Fibroblast of lung (primary cell): ENCODE results near the gene PCBP3. TPM values are rescaled to one million over a fixed set of nuclear protein-coding genes. Genes with fewer than 3 reads are reported as not detected.

Experiments
- DNase-seq, 2 donors: peaks; one replicate each; pipeline versions ENCODE4 v3.0.0 to v3.0.0-alpha.2; 2010; ENCODE audit warnings: low read depth in 2 of 2
- H2AFZ ChIP-seq: 2 replicates; pipeline ENCODE4 v1.5.1; 2012; ENCODE audit warnings: low read length, control low read depth, inconsistent platforms
- H3K27ac ChIP-seq: 2 replicates; pipeline ENCODE4 v1.5.1; 2011; ENCODE audit warnings: low read length, control low read depth; ENCODE audit not compliant: insufficient read depth
- H3K27me3 ChIP-seq: 2 replicates; pipeline ENCODE4 v1.5.1; 2011; ENCODE audit warnings: mild to moderate bottlenecking, low read length; ENCODE audit not compliant: control insufficient read depth, insufficient read depth
- H3K36me3 ChIP-seq: 2 replicates; pipeline ENCODE4 v1.5.1; 2011; ENCODE audit warnings: low read length; ENCODE audit not compliant: control insufficient read depth, insufficient read depth
- H3K4me1 ChIP-seq: 2 replicates; pipeline ENCODE4 v1.5.1; 2011; ENCODE audit warnings: low read length; ENCODE audit not compliant: control insufficient read depth, insufficient read depth; ENCODE audit errors: extremely low read depth
- H3K4me2 ChIP-seq: 2 replicates; pipeline ENCODE4 v1.5.1; 2011; ENCODE audit warnings: low read length, control low read depth; ENCODE audit not compliant: insufficient read depth; ENCODE audit errors: extremely low read depth
- H3K4me3 ChIP-seq, 4 experiments: fragments of 200-600 bp in 1 of 4; sonication (generic) in 1 of 4; replicated peaks in 1 of 4; 2 replicates each; pipeline ENCODE4 v1.5.1; 2011 to 2016; ENCODE audit warnings: low read length in 4 of 4, low read depth in 3 of 4, mild to moderate bottlenecking in 3 of 4, control low read depth in 2 of 4, inconsistent platforms in 1 of 4, mixed read lengths in 1 of 4; ENCODE audit not compliant: insufficient read depth in 1 of 4; ENCODE audit errors: control extremely low read depth in 1 of 4
- H3K79me2 ChIP-seq: 2 replicates; pipeline ENCODE4 v1.5.1; 2012; ENCODE audit warnings: mild to moderate bottlenecking, low read length, inconsistent platforms; ENCODE audit not compliant: control insufficient read depth, insufficient read depth
- H3K9ac ChIP-seq: 2 replicates; pipeline ENCODE4 v1.5.1; 2011; ENCODE audit warnings: mild to moderate bottlenecking, low read length, control low read depth; ENCODE audit not compliant: insufficient read depth
- H3K9me3 ChIP-seq: 2 replicates; pipeline ENCODE4 v1.5.1; 2012; ENCODE audit warnings: low read depth, low read length; ENCODE audit not compliant: control insufficient read depth, insufficient read depth
- H4K20me1 ChIP-seq: 2 replicates; pipeline ENCODE4 v1.5.1; 2011; ENCODE audit warnings: low read length; ENCODE audit not compliant: control insufficient read depth, insufficient read depth; ENCODE audit errors: extremely low read depth
- EZH2 ChIP-seq: IDR thresholded peaks from 2 replicates; pipeline ENCODE4 v1.5.1; 2012; ENCODE audit warnings: low read length, control low read depth, mild to moderate bottlenecking; ENCODE audit errors: missing control alignments
- polyA plus RNA-seq, 2 donors: library from polyadenylated mRNA; depleted of rRNA in 1 of 2; stranded (reverse) in 1 of 2; unstranded in 1 of 2; fragments of >200 nt; gene quantifications; 2 replicates each; pipeline ENCODE4 v1.2.1, GENCODE V29; 2011 to 2012; ENCODE audit warnings: missing spikeins in 1 of 2
- total RNA-seq: library from RNA; depleted of rRNA; stranded (reverse); fragments of >200 nt; gene quantifications from 2 replicates; pipeline ENCODE4 v1.2.1, GENCODE V29; 2014
- TF ChIP-seq, protein P1 (sequence below), 2 donors: IDR thresholded peaks in 1 of 2; conservative IDR thresholded peaks in 1 of 2; 1 replicate in 1 of 2; 2 replicates in 1 of 2; pipeline ENCODE4 v1.5.1; 2011 to 2012; ENCODE audit warnings: low read length in 2 of 2, control low read depth in 1 of 2, inconsistent platforms in 1 of 2, low read depth in 1 of 2, mild to moderate bottlenecking in 1 of 2

The PCBP3 gene
- total and polyA plus RNA-seq, 2 donors (not counting 1 experiment from before 2014, with no cell fraction given) = 0.51 to 1.7 TPM

DNA sequence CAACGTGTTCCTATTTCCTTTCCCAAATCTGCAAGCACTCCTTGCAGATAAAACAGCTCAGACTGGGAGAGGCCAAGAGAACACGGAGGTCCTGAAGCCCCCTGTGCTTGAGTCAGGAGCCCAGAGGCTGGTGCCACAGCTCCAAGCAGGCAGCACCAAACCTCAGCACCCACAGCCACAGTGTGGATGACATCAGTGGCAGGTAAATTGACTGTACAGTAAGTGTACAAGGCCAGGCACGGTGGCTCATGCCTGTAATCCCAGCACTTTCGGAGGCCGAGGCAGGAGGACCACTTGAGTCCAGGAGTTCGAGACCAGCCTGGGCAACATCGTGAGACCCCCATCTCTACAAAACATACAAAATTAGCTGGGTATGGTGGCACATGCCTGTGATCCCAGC is 336.1 kb downstream of the PCBP3 start:
- Histone ChIP-seq H3K9me3 (no peaks in the 10 kb centered on the region), H3K9ac (no peak overlapping the region), H3K36me3 (peaks cover 23% of the 10 kb centered on the region), H3K79me2 (peaks cover 34% of the 10 kb centered on the region), H4K20me1 (no peaks in the 10 kb centered on the region), H3K27ac (no peak overlapping the region), H3K4me3 (no peak overlapping the region), H3K4me1 (peaks cover 24% of the 10 kb centered on the region), H3K27me3 (no peaks in the 10 kb centered on the region), H2AFZ (no peak overlapping the region), H3K4me2 (no peak overlapping the region)
- no peak for DNase-seq
- TF ChIP-seq, protein P1, sequence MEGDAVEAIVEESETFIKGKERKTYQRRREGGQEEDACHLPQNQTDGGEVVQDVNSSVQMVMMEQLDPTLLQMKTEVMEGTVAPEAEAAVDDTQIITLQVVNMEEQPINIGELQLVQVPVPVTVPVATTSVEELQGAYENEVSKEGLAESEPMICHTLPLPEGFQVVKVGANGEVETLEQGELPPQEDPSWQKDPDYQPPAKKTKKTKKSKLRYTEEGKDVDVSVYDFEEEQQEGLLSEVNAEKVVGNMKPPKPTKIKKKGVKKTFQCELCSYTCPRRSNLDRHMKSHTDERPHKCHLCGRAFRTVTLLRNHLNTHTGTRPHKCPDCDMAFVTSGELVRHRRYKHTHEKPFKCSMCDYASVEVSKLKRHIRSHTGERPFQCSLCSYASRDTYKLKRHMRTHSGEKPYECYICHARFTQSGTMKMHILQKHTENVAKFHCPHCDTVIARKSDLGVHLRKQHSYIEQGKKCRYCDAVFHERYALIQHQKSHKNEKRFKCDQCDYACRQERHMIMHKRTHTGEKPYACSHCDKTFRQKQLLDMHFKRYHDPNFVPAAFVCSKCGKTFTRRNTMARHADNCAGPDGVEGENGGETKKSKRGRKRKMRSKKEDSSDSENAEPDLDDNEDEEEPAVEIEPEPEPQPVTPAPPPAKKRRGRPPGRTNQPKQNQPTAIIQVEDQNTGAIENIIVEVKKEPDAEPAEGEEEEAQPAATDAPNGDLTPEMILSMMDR (conservative IDR thresholded peaks at IDR 0.05 in 1 of 2, IDR thresholded peaks at IDR 0.05 in 1 of 2; ENCODE audit: low read depth in 1 of 2, low read length in 2 of 2) = no peak
- no peak for TF ChIP-seq EZH2

GRCh38 chr21:45980271-45980670 is 336.7 kb downstream of the PCBP3 start:
- DNase-seq = no peak
- no peak overlapping the region for H3K4me3 ChIP-seq
- no peaks in the 10 kb centered on the region for H4K20me1 ChIP-seq
- no peak overlapping the region for H2AFZ ChIP-seq
- H3K36me3 ChIP-seq = peaks cover 28% of the 10 kb centered on the region
- H3K4me2 ChIP-seq = no peak overlapping the region
- no peak for TF ChIP-seq EZH2
- TF ChIP-seq, protein P1 (conservative IDR thresholded peaks at IDR 0.05 in 1 of 2, IDR thresholded peaks at IDR 0.05 in 1 of 2; ENCODE audit: low read depth in 1 of 2, low read length in 2 of 2) = no peak
- peak overlapping the region; percentile 91 for H3K27ac ChIP-seq
- no peaks in the 10 kb centered on the region for H3K27me3 ChIP-seq
- no peaks in the 10 kb centered on the region for H3K9me3 ChIP-seq
- H3K4me1 ChIP-seq = peaks cover 26% of the 10 kb centered on the region
- no peak overlapping the region for H3K9ac ChIP-seq
- peaks cover 40% of the 10 kb centered on the region for H3K79me2 ChIP-seq

- DNase-seq = no peak
- Histone ChIP-seq H3K9ac (peak overlapping the region; percentile 58), H3K27ac (peak overlapping the region; percentile 91), H3K79me2 (peaks cover 45% of the 10 kb centered on the region), H2AFZ (no peak overlapping the region), H3K9me3 (no peaks in the 10 kb centered on the region), H3K36me3 (peaks cover 33% of the 10 kb centered on the region), H3K4me1 (peaks cover 25% of the 10 kb centered on the region), H3K4me2 (peak overlapping the region; percentile 97), H3K4me3 (peak overlapping the region; percentile 57 to 63 (median 60)), H4K20me1 (no peaks in the 10 kb centered on the region), H3K27me3 (no peaks in the 10 kb centered on the region)
- TF ChIP-seq, protein P1 (conservative IDR thresholded peaks at IDR 0.05 in 1 of 2, IDR thresholded peaks at IDR 0.05 in 1 of 2; ENCODE audit: low read depth in 1 of 2, low read length in 2 of 2) = no peak
- no peak for TF ChIP-seq EZH2
Measured at GRCh38 chr21:45980697-45981096, 337.2 kb downstream of the PCBP3 start.
